Heart left ventricle (tissue), 16 donors: ENCODE results near the gene FOXP1. TPM values are rescaled to one million over a fixed set of nuclear protein-coding genes. Genes with fewer than 3 reads are reported as not detected.

Source experiments
- ATAC-seq, 4 donors: fragments of 200-7000 bp; cut with Tn5 transposase; one replicate each; pipeline ENCODE4 v1.9.1; 2020 to 2022; ENCODE audit warnings: moderate library complexity in 4 of 4, mild to moderate bottlenecking in 3 of 4, moderate number of reproducible peaks in 1 of 4
- DNase-seq, 5 donors: peaks; one replicate each; pipeline ENCODE4 v3.0.0-alpha.2; 2020
- H3K27ac ChIP-seq, 12 donors: fragments of 200-600 bp; sonication (generic) in 4 of 12; one replicate each; pipeline versions ENCODE4 v1.5.0 to v1.8.0; 2016 to 2022; ENCODE audit warnings: mild to moderate bottlenecking in 2 of 12
- H3K27me3 ChIP-seq, 9 donors: fragments of 200-600 bp; sonication (generic) in 2 of 9; one replicate each; pipeline versions ENCODE4 v1.5.1 to v1.8.0; 2016 to 2022; ENCODE audit warnings: mild to moderate bottlenecking in 3 of 9
- H3K36me3 ChIP-seq, 9 donors: fragments of 200-600 bp; sonication (generic) in 2 of 9; one replicate each; pipeline versions ENCODE4 v1.5.0 to v1.8.0; 2018 to 2022; ENCODE audit warnings: mild to moderate bottlenecking in 2 of 9
- H3K4me1 ChIP-seq, 12 donors: fragments of 200-600 bp; sonication (generic) in 4 of 12; one replicate each; pipeline versions ENCODE4 v1.5.0 to v1.8.0; 2016 to 2022; ENCODE audit warnings: mild to moderate bottlenecking in 3 of 12
- H3K4me3 ChIP-seq, 12 donors: fragments of 200-600 bp; sonication (generic) in 4 of 12; one replicate each; pipeline versions ENCODE4 v1.5.0 to v1.8.0; 2017 to 2022; ENCODE audit warnings: mild to moderate bottlenecking in 9 of 12, moderate library complexity in 4 of 12
- H3K9me3 ChIP-seq, 12 donors: fragments of 200-600 bp; sonication (generic) in 4 of 12; one replicate each; pipeline versions ENCODE4 v1.5.0 to v1.8.0; 2016 to 2022; ENCODE audit warnings: mild to moderate bottlenecking in 1 of 12
- POLR2A ChIP-seq, 2 donors: fragments of 450-650 bp; IDR thresholded peaks; one replicate each; pipeline ENCODE4 v1.6.1; 2017; ENCODE audit warnings: antibody characterized with exemption in 2 of 2, mild to moderate bottlenecking in 2 of 2, moderate library complexity in 2 of 2
- WGBS, 4 donors: extraction: QIAGEN DNeasy Blood & Tissue Kit in 2 of 4; methylation state at CpG; one replicate each; pipeline versions ENCODE4 v1.1.5 to v1.1.7; 2013 to 2018; 5-methylcytosine and 5-hydroxymethylcytosine counted together
- intact Hi-C, 10 donors: fragments of 100-400 bp; cut with DNase I; formaldehyde crosslinking; loops; one replicate each; pipeline versions ENCODE4 v1.11.1 to v1.14.2; 2022
- polyA plus RNA-seq, 2 donors: library from polyadenylated mRNA; stranded (reverse); fragments of 200-250 nt; gene quantifications; one replicate each; pipeline ENCODE4 v1.2.3, GENCODE V29; 2013
- total RNA-seq, 9 donors: library from RNA; depleted of rRNA in 2 of 9; stranded (reverse); fragments of >200 nt in 2 of 9; fragmentation: NEBNext Ultra II Directional in 3 of 9; extraction: Animal tissue kit (Norgen Biotek cat#: 25700) in 3 of 9; gene quantifications; one replicate each; pipeline versions ENCODE4 v1.1.0 to v1.2.4, GENCODE V29; 2016 to 2023
- TF ChIP-seq, protein P1 (sequence below), 12 donors: fragments of 200-600 bp; sonication (generic) in 4 of 12; IDR thresholded peaks; one replicate each; pipeline versions ENCODE4 v1.5.0 to v1.8.0; 2018 to 2022; ENCODE audit warnings: antibody characterized with exemption in 12 of 12, mild to moderate bottlenecking in 5 of 12
- donor health status: ischemic (EF 13 %, LVEDD 7.1; RV severe dilation, severe dysfunction).
- donor health status: healthy with polysubstance abuse.
- donor health status: DM: no; HTN: yes; CAD: no.
- donor health status: DM: no; HTN: no; CAD: no.
- donor health status: ischemic (EF 25% LVEDD 6.9; RV normal size, moderate dysfunction).
- donor health status: ischemic (EF 25% LVEDD 5.7; RV mildly dilated, moderate dysfunction).
- donor health status: healthy.
- donor health status: DM: yes; HTN: yes; CAD: no.
- donor health status: ischemic (EF 35%, LVEDD 5.7; RV mildly dilated, moderate dysfunction).
- donor health status: nonischemic (EF 11% LVEDD 7.7; RV severe dilation, severe dysfunction).
- donor health status: DM: yes; HTN: yes; CAD: no.
- donor health status: PGD.
- donor health status: ischemic (EF 29% LVEDD 5.4; RV normal size, mild dysfunction).
- donor health status: nonischemic (EF 23%, LVEDD 6.1; RV moderate dilation, normal function).

Gene FOXP1
- total and polyA plus RNA-seq, 11 donors = 14.9 to 67.8 (median 41.1) TPM

DNA sequence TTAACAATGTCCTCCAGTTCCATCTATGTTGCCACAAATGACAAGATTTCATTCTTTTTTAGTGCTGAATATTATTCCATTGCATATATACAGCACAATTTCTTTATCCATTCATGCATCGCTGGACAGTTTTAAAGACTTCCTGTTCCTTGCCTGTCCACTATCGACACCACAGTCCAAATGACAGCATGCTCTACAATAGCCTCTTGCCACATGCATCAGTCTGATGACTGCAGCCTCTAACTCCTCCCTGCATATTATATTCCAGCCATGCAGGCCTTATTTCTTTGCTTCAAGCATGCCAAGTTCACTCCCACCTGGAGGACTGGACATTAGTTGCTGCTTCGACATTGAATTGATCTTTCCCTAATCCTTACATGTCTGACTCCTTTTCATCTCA is 306.2 kb downstream of the FOXP1 start:
- TF ChIP-seq, protein P1, sequence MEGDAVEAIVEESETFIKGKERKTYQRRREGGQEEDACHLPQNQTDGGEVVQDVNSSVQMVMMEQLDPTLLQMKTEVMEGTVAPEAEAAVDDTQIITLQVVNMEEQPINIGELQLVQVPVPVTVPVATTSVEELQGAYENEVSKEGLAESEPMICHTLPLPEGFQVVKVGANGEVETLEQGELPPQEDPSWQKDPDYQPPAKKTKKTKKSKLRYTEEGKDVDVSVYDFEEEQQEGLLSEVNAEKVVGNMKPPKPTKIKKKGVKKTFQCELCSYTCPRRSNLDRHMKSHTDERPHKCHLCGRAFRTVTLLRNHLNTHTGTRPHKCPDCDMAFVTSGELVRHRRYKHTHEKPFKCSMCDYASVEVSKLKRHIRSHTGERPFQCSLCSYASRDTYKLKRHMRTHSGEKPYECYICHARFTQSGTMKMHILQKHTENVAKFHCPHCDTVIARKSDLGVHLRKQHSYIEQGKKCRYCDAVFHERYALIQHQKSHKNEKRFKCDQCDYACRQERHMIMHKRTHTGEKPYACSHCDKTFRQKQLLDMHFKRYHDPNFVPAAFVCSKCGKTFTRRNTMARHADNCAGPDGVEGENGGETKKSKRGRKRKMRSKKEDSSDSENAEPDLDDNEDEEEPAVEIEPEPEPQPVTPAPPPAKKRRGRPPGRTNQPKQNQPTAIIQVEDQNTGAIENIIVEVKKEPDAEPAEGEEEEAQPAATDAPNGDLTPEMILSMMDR (IDR thresholded peaks at IDR 0.05) = no peak
- no peak for TF ChIP-seq POLR2A (IDR thresholded peaks at IDR 0.05)
- no peak for DNase-seq
- WGBS, 4 donors = 81 to 88% (median 83%) methylated on average over 3 of the region's 3 CpGs
- Histone ChIP-seq H3K27me3 (no peaks in the 10 kb centered on the region), H3K36me3 (no peaks in the 10 kb centered on the region), H3K9me3 (no peaks in the 10 kb centered on the region), H3K4me1 (no peaks in the 10 kb centered on the region), H3K27ac (no peak overlapping the region), H3K4me3 (no peak overlapping the region)
- ATAC-seq = no peak
- intact Hi-C loops = no loop called here

DNA sequence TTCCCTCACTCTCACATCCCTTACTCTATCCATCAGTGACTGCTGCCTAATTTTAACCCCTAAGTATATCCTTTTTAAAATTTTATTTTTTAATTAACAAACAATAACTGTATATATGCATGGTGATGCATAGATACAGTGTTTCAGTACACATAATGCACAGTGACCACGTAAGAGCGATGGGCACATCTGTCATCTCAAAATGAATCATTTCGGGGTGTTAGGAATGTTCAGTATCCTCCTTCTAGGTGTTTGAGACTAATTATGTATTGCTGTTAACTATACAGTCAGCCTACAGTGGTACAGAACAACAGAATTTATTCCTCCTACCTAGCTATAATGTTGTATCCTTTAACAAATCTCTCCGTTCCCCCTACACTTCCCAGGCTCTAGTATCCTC is 307.0 kb downstream of the FOXP1 start:
- Histone ChIP-seq H3K9me3 (no peaks in the 10 kb centered on the region), H3K27ac (no peak overlapping the region), H3K27me3 (no peaks in the 10 kb centered on the region), H3K4me3 (no peak overlapping the region), H3K4me1 (no peaks in the 10 kb centered on the region), H3K36me3 (no peaks in the 10 kb centered on the region)
- ATAC-seq (no peak), DNase-seq (no peak)
- TF ChIP-seq, protein P1 (IDR thresholded peaks at IDR 0.05) = no peak
- no peak for TF ChIP-seq POLR2A (IDR thresholded peaks at IDR 0.05)
- intact Hi-C loops = no loop called here
- 97 to 98% (median 98%) methylated on average over 4 of the region's 4 CpGs for WGBS, 4 donors

- no peaks in the 10 kb centered on the region for H3K9me3 ChIP-seq
- 87 to 90% (median 89%) methylated on average over 4 of the region's 4 CpGs for WGBS, 4 donors
- no peak overlapping the region for H3K4me3 ChIP-seq
- no peaks in the 10 kb centered on the region for H3K36me3 ChIP-seq
- TF ChIP-seq, protein P1 (IDR thresholded peaks at IDR 0.05) = no peak
- TF ChIP-seq POLR2A (IDR thresholded peaks at IDR 0.05) = no peak
- H3K27me3 ChIP-seq = no peaks in the 10 kb centered on the region
- no peak overlapping the region for H3K27ac ChIP-seq
- intact Hi-C loops = no loop called here
- no peaks in the 10 kb centered on the region for H3K4me1 ChIP-seq
- no peak for ATAC-seq
- DNase-seq = no peak
These were observed 310.1 kb downstream of the FOXP1 start for GRCh38 chr3:71273453-71273852.

GRCh38 chr3:71271596-71271995 is 311.9 kb downstream of the FOXP1 start:
- no peak for DNase-seq
- TF ChIP-seq, protein P1 (IDR thresholded peaks at IDR 0.05) = no peak
- no peak for TF ChIP-seq POLR2A (IDR thresholded peaks at IDR 0.05)
- intact Hi-C loops = no loop called here
- Histone ChIP-seq H3K36me3 (no peaks in the 10 kb centered on the region), H3K27me3 (no peaks in the 10 kb centered on the region), H3K27ac (no peak overlapping the region), H3K4me3 (no peak overlapping the region), H3K9me3 (no peaks in the 10 kb centered on the region), H3K4me1 (no peaks in the 10 kb centered on the region)
- ATAC-seq = no peak
- 76 to 84% (median 79%) methylated on average over 4 of the region's 4 CpGs for WGBS, 4 donors
